A549 treated with AZD2906 at 1 μM for 4 hours (cell line): ENCODE data around the gene PGM2L1. TPM values are rescaled to one million over a fixed set of nuclear protein-coding genes. Genes with fewer than 3 reads are reported as not detected.

ENCODE experiments used
- total RNA-seq: library from RNA; stranded (reverse); fragments of 200-300 nt; extraction: Qiagen RNA extraction; gene quantifications from 5 replicates; pipeline ENCODE4 v1.2.3, GENCODE V29; 2022

The PGM2L1 gene
- 10.4 to 17.2 TPM (median 15.9 TPM) in 5 replicates for total RNA-seq

DNA sequence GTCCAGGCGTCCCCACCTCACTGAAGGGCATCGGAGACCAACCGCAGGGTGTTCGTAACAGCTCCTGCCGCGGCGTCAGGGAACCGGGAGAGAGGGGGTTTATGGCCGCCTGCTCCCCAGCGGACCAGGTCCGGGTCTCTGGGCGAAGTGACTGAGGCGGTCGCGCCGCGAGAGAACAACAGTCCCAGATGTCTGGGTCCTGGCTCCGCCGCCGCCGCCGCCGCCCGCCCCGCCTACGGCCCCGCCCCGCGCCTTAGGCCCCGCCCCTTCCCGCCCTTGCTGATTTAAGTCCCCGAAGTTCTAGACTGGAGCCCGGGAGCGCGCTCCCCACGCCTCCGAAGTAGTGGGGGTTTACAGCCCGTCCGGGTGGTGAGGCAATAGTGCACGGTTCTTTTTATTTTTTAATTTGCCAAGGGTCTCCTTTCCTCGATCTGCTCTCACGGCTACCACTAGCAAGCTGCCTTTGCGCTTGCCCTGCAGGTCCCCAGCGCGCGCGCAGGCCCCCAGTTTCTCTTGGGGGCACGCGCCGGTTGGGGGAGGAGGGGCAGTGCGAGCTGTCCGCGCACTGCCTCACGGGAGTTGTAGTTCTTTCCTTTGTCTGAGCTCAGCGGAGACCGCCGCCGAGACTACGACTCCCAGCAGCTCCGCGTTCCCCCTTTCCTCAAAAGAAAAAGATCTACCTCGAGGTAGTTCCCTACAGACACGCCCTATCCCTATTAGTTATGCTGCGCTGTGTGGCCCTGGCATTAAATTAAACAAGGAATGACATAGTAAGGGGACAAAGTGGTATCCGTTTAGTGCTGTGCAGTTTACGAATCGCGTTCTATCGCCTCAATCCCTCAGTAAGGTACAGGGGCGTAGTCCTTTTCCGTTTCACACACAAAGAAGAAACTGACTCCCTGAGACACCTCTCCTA, at the start of gene PGM2L1:
PGM2L1 (minus strand) TSS at position 190 of the 916 bp plus-strand sequence. CDS start 272 bp downstream, outside the sequence.

DNA sequence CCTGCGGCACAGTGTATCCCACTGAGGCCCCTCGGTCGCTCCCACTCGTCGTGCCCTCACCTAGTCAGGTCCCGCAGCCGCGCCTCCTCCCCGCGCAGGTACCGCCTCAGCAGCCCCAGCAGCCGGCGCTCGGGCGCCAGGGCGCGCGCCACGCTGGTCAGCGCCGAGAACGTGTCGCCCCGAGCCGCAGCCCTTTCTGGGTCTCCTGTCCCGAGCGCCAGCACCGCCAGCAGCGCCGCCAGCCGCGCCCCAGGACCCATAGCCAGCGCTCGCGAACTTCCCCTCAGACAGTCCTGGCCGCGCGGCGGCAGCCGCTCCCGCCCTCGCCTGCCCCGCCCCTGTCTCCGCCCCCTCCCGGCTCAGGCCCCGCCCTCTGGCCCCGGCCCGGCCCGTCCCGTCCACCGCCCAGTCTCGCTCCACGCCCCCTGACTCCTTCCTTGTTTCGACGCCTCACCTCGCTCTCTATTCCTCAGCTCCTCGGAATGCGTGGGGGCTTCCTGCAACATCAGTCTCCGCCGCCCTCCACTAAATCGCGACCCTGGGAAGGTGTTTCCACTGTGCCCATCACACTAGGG, 86.8 kb downstream of the PGM2L1 start, which contains the start of gene P4HA3:
P4HA3 (minus strand) TSS at position 289 of the 575 bp plus-strand sequence; CDS start at position 260, 29 bp downstream.

Other genes with a start within 250 kb of the PGM2L1 start
- 14.0 to 15.5 TPM (median 15.1 TPM) in 5 replicates for gene C2CD3, start 227.4 kb downstream of the PGM2L1 start, total RNA-seq
- 49.5 to 53.8 TPM (median 52.8 TPM) in 5 replicates for gene PPME1, start 227.1 kb downstream of the PGM2L1 start, total RNA-seq
- gene P4HA3, start 86.8 kb downstream of the PGM2L1 start, total RNA-seq, result 38.3 to 57.4 TPM (median 50.5 TPM) in 5 replicates
- gene KCNE3, start 69.1 kb upstream of the PGM2L1 start, total RNA-seq, result 0.05 TPM in 1 of 5 replicates, not detected in the others
- 1.6 to 3.0 TPM (median 2.4 TPM) in 5 replicates for gene LIPT2, start 95.3 kb upstream of the PGM2L1 start, total RNA-seq
- 13.6 to 19.1 TPM (median 15.5 TPM) in 5 replicates for gene POLD3, start 194.1 kb upstream of the PGM2L1 start, total RNA-seq